ENCODE data around the gene SCRT2.

The SCRT2 gene

DNA sequence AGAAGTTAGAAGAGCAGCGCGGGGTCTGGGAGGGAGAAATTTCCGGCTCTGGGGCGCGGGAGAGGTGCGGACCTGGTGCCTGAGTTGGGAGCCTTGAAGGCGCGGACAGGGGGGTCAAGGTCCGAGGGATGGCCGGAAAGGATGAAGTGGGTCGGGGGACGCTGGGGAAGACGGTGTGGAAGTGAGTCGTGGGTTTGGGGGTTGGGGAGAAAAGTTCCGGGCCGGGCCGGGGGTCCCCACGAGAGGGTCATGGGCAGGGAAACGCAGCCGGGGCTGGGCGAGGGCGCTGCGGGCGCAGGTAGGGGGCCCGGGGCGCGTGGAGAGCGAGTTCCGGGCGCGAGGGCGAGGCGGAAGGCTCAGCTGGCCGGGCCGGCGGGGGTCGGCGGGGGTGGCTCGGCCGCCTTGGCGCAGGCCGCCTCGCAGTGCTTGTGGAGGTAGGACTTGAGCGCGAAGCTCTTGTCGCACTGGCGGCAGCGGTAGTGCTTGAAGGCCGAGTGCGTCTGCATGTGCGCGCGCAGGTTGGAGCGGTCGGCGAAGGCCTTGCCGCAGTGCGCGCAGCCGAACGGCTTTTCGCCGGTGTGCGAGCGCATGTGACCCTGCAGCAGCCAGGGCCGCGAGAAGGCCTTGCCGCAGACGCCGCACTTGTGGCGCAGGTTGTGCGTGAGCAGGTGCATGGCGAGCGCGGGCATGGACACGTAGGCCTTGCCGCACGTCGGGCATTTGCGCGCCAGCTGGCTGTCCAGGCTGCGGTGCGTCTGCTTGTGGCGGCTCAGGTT, 12.1 kb downstream of the SCRT2 start:
- no peak for DNase-seq (ENCODE audit: low read depth)
- TF ChIP-seq, protein P1, sequence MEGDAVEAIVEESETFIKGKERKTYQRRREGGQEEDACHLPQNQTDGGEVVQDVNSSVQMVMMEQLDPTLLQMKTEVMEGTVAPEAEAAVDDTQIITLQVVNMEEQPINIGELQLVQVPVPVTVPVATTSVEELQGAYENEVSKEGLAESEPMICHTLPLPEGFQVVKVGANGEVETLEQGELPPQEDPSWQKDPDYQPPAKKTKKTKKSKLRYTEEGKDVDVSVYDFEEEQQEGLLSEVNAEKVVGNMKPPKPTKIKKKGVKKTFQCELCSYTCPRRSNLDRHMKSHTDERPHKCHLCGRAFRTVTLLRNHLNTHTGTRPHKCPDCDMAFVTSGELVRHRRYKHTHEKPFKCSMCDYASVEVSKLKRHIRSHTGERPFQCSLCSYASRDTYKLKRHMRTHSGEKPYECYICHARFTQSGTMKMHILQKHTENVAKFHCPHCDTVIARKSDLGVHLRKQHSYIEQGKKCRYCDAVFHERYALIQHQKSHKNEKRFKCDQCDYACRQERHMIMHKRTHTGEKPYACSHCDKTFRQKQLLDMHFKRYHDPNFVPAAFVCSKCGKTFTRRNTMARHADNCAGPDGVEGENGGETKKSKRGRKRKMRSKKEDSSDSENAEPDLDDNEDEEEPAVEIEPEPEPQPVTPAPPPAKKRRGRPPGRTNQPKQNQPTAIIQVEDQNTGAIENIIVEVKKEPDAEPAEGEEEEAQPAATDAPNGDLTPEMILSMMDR (IDR thresholded peaks at IDR 0.05; ENCODE audit: insufficient read depth, low read depth, low read length, missing control alignments), result no peak
- no peak overlapping the region for H3K4me3 ChIP-seq (ENCODE audit: low read depth, low read length)

DNA sequence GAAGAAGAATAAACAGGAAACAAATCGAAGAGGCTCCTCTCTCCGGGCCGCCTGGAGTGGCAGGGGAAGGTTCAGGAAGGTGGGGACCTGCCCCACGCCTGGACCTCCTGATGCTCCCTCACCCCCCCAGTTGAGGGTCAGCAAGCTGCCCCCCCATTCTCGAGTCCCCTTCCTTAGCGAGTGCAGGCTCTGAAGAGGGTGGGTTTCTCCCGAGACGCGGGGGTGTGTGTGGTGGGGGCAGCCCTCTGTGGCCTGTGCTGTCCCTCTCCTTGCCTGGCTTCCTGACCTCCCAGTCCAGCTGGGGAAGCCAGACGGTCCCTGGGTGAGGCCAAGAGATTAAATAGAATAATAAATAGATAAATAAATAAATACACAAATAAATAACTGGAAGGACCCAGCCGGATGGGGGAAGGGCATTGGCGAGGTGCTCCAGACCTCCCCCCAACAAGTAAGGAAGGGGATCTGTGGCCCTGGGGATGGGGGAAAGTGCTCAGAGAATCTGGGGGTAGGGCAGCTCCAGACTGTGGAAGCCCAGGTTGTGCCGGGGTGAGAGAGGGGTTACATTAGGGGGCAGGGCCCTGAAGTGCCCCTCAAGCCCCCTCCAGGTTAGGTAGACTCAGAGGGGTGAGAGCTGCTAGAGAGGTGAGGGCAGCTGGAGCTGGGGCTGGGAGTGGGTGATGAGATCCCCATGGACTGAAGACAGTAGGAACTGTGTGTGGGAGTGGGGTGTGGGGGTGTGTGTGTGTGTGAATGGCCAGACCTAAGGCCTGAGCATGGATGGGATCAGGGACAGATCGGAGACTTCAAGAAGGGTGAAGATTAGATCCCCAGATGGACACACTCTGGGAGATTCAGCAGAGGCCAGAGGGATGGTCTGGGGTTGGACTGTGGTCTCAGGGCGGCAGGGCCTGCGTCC, 13.1 kb downstream of the SCRT2 start:
- TF ChIP-seq, protein P1 (IDR thresholded peaks at IDR 0.05; ENCODE audit: insufficient read depth, low read depth, low read length, missing control alignments), result no peak
- H3K4me3 ChIP-seq (ENCODE audit: low read depth, low read length), result no peak overlapping the region
- no peak for DNase-seq (ENCODE audit: low read depth)

DNA sequence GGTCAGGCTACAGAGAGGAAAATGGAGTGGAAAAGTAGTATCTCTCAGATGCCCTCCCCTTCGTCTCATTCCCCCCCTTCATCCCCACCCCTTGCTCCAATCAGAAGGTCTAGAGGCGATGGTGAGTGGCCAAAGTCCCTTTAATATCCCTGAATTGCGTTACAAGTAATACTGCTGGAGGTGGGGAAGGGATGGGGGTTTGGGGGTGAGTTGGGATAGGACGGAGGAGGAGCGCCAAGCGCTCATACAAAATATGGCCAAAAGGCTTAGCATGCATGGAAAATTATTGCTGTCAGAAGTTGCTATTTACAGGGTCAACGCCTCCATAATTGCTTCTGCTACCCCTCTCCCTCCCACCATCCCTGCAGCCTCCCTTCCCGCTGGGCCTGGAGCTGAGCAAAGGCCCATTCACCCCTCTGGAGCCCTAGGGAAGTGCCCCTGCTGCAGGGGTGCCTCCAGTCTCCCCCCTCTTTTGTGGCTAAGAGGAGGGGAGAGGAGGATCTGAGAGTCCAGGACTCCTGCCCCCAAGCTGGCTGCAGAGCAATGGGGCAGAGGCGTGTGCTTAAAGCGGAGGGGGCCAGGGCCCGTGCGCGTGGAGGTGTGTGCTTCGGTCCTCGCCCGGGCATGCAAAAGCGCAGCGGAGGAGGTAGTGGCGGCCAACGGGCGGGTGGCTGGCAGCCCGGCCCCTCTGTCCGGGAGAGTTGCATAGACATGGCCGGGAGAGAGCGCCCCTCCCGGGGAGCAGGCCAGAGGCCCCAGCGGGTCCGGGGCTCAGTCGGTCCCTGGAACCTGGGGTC, 13.9 kb downstream of the SCRT2 start:
- no peak for DNase-seq (ENCODE audit: low read depth)
- TF ChIP-seq, protein P1 (IDR thresholded peaks at IDR 0.05; ENCODE audit: insufficient read depth, low read depth, low read length, missing control alignments), result no peak
- H3K4me3 ChIP-seq (ENCODE audit: low read depth, low read length), result no peak overlapping the region

DNA sequence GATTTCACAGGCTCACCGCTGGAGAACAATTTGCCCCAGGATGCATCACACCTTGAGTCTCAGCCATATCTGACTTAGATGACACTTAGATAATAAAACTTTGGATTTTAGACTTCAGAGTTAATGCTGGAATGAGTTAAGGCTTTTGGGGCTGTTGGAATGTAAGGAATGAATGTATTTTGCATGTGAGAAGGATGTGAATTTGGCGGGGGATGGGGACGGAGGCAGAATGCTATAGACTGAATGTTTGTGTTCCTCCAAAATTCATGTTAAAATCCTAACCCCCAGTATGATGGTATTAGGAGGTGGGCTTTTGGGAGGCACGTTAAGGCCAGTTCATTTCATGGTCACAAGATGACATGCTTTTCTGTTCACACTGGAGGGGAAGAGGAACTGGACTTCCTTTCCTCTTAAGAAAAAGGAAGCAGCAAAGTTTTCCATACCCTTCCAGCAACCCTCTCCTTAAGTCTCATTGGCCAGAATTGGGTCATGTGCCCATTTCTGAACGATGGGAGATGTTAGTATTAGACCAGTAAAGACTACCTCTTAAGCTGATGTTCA, 16.8 kb downstream of the SCRT2 start:
- TF ChIP-seq, protein P1 (IDR thresholded peaks at IDR 0.05; ENCODE audit: insufficient read depth, low read depth, low read length, missing control alignments), result no peak
- DNase-seq (ENCODE audit: low read depth), result no peak
- no peak overlapping the region for H3K4me3 ChIP-seq (ENCODE audit: low read depth, low read length)

DNA sequence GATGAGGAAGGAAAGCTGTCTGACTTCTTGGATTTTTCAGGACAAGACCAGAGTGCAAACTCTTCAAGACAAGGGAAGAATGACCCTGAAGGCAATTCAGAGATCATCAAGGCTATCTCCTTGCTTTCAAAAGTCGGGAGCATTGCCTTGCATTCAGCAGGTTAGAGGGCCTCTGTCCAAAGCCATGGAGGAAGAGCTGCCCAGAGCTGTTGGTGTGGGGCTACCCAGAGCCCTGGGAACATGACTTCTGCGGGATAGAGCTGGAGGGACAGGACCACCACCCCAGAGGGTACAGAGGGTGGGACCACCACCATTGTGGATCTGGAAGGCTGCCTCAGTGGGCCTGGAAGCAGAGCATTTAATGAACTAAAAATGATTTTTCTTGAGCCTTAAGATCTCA, 17.4 kb downstream of the SCRT2 start:
- TF ChIP-seq, protein P1 (IDR thresholded peaks at IDR 0.05; ENCODE audit: insufficient read depth, low read depth, low read length, missing control alignments), result no peak
- no peak overlapping the region for H3K4me3 ChIP-seq (ENCODE audit: low read depth, low read length)
- DNase-seq (ENCODE audit: low read depth), result no peak

Data from GM12865 (cell line).